Germinal center (tissue), 1 donor: ENCODE measurements around the gene SLC12A2.

Experiments used
- DNase-seq: peaks from one replicate; pipeline ENCODE4 v3.0.0; 2012; ENCODE audit warnings: mixed read lengths, low spot score

The SLC12A2 gene

DNA sequence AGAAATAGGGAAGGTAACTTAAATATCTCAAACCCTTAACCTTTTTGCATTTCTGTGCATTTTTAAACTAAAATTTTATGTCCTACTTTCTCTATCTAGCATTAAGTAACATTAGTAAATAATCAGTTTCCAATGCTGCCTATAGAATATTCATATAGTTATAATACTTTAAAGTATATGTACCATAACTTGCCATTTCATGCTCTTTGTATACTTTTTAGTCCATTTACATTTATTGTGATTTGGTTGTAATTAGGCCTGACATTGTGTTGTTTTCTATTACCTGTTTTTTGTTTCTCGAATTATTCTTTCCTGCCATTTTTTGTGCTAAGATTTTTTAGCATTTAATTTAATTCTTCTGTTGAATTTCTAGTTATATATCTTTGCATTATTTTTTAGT lies 13.7 kb downstream of the SLC12A2 start:
- no peak for DNase-seq

DNA sequence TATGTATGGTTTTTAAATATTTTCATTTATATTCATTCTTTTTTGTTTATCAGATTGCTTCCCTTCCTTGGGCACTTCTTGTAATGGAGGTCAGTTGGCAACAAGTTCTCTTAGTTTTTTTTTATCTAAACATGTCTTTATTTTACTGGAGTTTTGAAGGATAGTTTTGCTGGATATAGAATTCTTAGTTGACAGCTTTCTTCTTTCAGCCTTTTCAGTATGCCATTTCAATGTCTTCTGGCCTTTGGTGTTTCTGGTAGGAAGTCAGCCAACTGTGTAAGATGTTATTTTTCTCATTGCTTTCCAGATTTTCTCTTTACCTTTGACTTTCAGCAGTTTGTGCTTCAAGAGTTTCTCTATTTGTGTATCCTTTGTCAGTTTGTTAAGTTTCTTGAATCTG lies 14.2 kb downstream of the SLC12A2 start:
- no peak for DNase-seq

DNA sequence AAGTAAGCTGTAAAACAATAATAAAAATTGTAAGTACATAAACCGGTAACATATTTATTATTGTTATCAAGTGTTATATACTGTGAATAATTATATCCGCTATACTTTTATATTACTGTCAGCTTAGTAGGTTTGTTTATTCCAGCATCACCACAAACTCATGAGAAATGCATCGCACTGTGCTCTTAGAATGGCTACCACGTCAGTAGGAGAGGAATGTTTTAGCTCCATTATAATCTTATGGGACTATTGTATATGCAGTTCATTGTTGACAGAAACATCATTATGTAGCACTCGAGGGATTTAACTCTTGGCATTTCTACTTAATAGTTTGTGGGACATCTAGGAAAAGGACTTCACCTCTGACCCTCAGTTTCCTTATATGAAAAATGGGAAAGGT lies 16.4 kb downstream of the SLC12A2 start:
- DNase-seq = no peak

- no peak for DNase-seq
Observed at GRCh38 chr5:128100860-128101557, 17.4 kb downstream of the SLC12A2 start.

DNA sequence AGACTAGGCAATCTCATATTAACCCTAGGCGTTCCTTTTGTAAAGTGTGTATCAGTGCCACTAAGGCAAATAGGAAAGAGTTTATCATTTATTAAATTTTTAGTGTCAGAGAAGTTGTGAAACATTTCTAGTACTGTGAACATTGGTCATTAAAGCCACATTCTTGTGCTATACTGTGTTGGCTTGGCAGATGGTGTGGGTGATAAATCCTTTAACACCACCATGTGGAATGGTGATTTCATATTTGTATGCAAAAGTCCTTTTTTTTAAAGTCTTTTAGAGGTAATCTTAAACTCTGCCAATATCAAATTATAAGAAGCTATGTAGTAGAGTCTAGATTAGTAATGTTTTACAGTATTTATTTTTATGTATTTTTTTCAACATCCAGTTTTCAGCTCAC lies 18.1 kb downstream of the SLC12A2 start:
- DNase-seq = no peak

DNA sequence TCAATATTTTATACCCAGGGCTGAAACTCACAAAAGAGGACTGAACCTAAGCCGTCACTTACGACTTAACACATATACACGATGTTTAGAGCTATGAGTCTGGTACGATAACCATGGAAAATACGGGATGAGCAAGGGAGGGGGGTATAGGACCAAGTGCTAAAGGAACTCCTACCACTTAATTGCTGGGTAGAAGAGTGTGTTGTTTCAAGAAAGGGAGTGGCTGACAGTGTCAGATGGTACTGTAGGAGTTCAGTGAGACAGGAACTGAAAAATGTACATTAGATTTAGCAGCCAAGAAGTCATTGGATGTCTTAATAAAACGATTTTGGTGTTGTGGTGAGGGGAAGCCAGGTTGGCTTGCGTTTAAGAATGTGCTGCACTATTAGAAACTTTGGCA lies 21.6 kb downstream of the SLC12A2 start:
- DNase-seq = no peak

DNA sequence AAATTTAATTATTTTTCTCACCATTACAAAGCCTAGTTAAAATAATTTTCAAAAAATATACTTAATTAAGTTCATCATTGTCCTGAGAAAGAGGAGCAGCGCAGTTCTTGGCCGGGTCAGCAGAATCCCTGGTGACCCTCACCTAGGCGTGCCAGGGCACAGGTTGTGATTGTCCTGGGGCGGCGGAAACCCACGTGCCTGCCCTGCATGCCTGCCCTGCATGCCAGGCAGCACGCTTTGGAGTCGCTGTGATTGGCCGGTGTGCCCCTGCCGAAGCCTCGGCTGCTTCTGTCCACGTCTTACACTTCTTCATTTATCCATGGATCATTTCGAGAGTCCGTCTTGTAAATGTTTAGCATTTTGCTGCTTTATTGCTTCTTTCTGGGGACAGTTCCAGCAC lies 25.6 kb downstream of the SLC12A2 start:
- DNase-seq = no peak

GRCh38 chr5:128109766-128110165 lies 26.2 kb downstream of the SLC12A2 start:
- DNase-seq = no peak

- DNase-seq = no peak
Observed at GRCh38 chr5:128111818-128112448, 28.4 kb downstream of the SLC12A2 start.

DNA sequence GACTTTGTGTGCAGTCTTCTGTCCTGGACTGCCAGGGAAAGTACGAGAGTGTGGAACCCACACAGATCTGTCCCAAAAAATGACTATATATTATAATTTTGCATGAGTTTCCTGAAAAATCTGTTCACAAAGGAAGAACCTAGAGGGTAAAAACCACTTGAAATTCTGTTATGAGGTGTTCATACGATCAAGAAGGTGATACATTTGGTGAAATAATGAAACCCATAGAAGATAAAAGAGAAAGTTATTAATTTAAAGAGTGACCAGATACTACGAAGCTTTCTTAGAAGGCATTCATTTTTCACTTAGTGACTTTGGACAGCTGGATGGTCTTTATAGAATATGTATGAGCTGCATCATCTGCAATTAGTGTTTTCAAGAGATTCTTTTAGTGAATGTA lies 32.9 kb downstream of the SLC12A2 start:
- DNase-seq = no peak

GRCh38 chr5:128118214-128118613 lies 34.6 kb downstream of the SLC12A2 start:
- DNase-seq = no peak

- DNase-seq = no peak
Observed at GRCh38 chr5:128121651-128122050, 38.1 kb downstream of the SLC12A2 start.

DNA sequence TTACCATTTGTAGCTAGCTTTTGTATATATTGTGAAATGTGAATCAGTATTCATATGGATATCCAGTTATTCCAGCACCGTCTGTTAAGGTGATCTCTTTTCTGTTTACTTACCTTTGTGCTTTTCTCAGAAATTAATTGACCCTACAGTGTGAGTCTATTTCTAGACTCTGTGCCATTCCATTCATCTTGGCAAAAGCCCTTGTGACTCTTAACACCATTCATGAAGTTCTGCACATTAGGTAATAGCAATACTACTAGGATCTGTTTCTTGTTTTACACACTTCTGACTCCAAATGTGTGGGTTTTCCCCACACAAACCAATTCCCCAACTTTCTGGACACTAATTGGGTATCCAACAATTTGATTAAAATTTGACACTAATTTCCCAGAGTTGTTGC lies 40.4 kb downstream of the SLC12A2 start:
- no peak for DNase-seq

GRCh38 chr5:128126241-128126640 lies 42.7 kb downstream of the SLC12A2 start:
- DNase-seq = no peak

DNA sequence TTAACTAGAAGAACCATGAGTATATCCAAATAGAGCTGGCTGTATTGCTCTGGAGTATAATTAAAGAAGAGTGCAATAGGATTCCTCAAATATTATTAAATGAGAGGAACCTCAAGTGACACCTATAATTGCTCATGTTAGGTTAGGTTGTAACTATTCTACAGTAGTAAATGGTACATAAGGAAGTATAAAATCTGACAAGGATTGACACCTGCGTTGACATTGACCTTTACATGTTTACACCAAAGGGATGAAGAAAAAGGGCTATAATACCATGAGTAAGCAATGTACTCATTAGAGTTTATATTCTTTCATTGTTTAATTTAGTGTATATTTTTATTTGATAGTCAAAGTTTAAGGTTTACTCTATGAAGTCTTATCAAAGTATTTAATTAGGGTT lies 48.9 kb downstream of the SLC12A2 start:
- no peak for DNase-seq

GRCh38 chr5:128135286-128135685 lies 51.7 kb downstream of the SLC12A2 start:
- no peak for DNase-seq

DNA sequence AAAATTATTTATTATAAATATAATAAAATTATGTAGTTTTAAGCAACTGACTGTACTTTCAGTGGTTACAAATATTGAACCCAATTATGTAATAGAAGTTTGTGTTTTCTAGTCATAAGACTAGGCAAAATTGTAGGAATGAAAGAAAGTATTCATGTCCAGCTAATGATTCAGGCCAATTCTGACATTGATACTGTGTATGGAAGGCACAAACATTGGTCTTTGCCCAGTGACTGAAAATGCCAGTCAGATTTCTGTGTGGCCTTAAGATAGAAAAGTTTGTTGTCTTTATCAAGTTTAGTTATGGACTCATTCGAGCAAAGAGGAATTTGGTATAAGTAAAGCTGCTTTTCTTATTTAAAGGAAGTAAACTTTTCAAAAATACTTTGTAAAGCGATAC lies 60.3 kb downstream of the SLC12A2 start:
- no peak for DNase-seq

DNA sequence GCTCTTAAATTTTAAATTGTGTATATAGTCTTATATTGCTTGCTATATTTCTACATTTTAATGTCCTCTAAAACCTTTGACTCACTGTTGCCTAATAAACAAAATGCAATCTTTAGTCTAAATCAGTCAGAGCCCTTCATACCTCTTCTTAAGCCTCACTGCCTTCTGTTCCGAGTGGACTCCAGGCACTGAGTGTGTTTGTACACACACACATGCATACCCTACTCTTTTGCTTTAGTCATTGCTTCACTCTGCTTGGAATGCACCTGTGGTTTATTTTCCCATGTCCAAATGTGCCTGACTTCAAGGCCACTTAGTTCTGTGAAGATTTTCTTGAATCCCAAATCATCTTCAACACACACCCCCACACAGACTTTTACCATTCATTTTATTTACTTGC lies 60.9 kb downstream of the SLC12A2 start:
- no peak for DNase-seq

DNA sequence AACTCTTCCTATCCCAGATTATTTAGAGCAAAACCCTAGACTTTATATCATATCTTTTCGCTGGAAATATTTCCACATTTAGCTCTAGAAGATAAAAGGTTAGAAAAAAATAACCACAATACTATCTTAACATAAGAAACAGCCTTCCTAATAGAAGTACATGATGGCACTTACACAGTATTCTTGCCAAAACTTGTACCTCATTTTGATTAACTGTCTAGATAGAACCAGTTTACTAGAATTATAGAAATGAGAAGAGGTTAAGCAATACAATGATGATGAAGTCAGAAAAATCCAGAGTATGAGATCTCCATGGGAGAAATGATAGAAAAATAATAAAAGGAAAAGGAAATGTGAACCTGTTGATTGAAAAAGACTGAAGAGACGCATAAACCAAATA lies 63.1 kb downstream of the SLC12A2 start:
- DNase-seq = no peak

- no peak for DNase-seq
Observed at GRCh38 chr5:128154943-128155342, 71.4 kb downstream of the SLC12A2 start.

GRCh38 chr5:128155776-128156175 lies 72.2 kb downstream of the SLC12A2 start:
- DNase-seq = no peak

DNA sequence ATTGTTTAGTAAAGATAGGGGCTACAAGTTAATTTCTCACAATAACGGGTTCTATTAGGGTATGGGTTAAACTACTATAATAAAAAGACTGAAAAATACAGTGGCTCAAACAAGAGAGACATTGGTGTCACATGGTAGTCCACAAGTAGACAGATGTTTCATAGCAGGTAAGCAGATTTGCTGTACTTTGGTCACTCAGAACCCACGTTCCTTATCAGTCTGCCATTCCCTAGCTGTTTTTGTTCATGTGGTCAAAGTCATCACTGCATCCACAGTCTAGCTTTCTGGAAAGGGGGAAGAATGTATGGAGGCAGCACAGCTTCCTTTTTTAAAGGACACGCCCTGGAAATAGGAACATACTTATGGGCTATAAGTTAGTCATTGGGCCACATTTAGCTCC lies 73.0 kb downstream of the SLC12A2 start:
- DNase-seq = no peak

DNA sequence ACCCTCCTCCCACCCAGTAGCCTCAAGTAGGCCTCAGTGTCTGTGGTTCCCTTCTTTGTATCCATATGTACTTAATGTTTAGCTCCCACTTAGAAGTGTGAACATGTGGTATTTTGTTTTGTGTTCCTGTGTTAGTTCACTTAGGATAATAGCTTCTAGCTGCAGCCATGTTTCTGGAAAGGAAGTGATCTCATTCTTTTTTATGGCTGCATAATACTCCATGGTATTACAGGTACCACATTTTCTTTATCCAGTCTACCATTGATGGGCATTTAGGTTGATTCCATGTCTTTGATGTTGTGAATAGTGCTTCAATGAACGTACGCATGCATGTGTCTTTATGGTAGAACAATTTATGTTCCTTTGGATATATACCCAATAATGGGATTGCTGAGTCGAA lies 74.8 kb downstream of the SLC12A2 start:
- DNase-seq = no peak

DNA sequence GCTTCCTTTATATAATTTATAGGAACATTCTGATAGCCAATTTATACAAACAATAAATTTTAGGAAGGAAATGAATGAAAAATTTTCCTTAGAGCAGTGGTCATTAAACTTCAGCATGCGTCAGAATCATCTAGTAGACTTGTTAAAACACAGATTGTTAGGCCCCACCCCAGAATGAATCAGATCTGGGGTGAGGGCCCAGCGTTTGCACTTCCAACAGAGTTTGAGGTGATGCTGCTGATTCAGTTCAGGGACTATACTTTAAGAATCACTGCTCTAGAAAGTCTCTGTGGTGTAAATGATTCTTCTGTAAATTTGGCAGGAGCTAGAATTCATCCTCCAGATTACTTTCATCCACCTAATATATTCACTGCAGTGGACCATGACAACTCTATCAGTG lies 80.4 kb downstream of the SLC12A2 start:
- DNase-seq = no peak
